Rectal smooth muscle tissue (tissue), 1 donor: ENCODE measurements around the gene MAB21L2.
A peak's percentile ranks its signal among the peaks of the same experiment; 100 is the strongest.
"Not testable (repeated sequence)": the region's sequence is repeated elsewhere in the genome, so short reads cannot be mapped to it uniquely, and the experiment has no call there.

Source experiments
- H3K27ac ChIP-seq: one replicate; pipeline ENCODE4 v1.7.0; 2013; ENCODE audit warnings: low read depth, low read length, inconsistent platforms
- H3K27me3 ChIP-seq: one replicate; pipeline ENCODE4 v1.7.0; 2013; ENCODE audit warnings: low read length; ENCODE audit not compliant: control insufficient read depth, insufficient read depth
- H3K36me3 ChIP-seq: one replicate; pipeline ENCODE4 v1.7.0; 2013; ENCODE audit warnings: low read length; ENCODE audit not compliant: control insufficient read depth, insufficient read depth
- H3K4me1 ChIP-seq: one replicate; pipeline ENCODE4 v1.7.0; 2013; ENCODE audit warnings: low read length; ENCODE audit not compliant: control insufficient read depth, insufficient read depth
- H3K4me3 ChIP-seq: one replicate; pipeline ENCODE4 v1.7.0; 2013; ENCODE audit warnings: low read length
- H3K9ac ChIP-seq: one replicate; pipeline ENCODE4 v1.7.0; 2013; ENCODE audit warnings: low read length

MAB21L2 gene

DNA sequence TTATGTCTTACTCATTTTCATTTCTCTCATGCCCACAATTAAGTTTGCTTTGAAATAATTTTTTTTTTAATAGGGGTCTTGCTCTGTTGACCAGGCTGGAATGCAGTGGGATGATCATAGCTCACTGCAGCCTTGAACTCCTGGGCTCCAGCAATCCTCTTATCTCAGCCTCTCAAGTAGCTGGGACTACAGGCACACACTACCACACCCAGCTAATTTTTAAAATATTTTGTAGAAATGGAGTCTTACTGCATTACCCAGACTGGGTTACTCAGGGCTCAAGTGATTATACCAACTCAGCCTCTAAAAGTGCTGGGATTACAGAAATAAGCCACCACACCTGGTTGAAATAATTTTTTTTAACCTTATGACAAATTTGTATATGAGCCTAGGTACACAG is 19.2 kb upstream of the MAB21L2 start:
- no peaks in the 10 kb centered on the region for H3K4me1 ChIP-seq
- H3K9ac ChIP-seq, result no peak overlapping the region
- H3K4me3 ChIP-seq, result no peak overlapping the region
- no peaks in the 10 kb centered on the region for H3K27me3 ChIP-seq
- no peaks in the 10 kb centered on the region for H3K36me3 ChIP-seq
- H3K27ac ChIP-seq, result no peak overlapping the region

DNA sequence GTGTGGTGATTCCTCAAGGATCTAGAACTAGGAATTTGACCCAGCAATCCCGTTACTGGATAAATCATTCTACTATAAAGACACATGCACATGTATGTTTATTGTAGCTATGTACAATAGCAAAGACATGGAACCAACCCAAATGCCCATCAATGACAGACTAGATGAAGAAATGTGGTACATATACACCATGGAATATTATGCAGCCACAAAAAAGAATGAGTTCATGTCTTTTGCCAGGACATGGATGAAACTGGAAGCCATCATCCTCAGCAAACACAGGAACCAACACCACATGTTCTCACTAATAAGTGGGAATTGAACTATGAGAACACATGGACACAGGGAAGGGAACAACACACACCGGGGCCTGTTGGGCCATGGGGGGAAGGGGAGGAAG is 17.0 kb upstream of the MAB21L2 start:
- not testable (repeated sequence) for H3K27me3 ChIP-seq, H3K36me3 ChIP-seq, H3K9ac ChIP-seq, H3K4me3 ChIP-seq, H3K4me1 ChIP-seq, H3K27ac ChIP-seq

DNA sequence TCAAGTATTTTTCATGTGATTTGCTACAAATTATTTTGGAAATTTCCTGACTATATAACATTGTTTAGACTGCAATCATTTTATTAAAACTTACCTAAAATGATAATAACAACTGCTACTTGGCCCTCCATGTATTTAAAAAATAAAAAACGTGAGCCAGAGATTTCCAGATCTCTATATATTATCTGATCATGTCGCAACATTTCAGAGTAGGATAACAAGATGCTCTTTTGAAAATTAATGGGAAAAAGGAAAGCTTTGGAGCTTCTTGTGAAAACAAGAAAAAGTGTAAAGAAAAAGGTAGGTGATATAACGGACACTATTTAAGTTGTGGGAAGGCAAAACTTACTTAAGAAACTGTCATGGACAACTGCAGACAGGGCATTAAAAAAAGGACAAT is 14.9 kb upstream of the MAB21L2 start:
- no peak overlapping the region for H3K4me3 ChIP-seq
- no peak overlapping the region for H3K27ac ChIP-seq
- no peak overlapping the region for H3K9ac ChIP-seq
- H3K27me3 ChIP-seq, result no peaks in the 10 kb centered on the region
- peaks cover 8% of the 10 kb centered on the region for H3K4me1 ChIP-seq
- no peaks in the 10 kb centered on the region for H3K36me3 ChIP-seq

DNA sequence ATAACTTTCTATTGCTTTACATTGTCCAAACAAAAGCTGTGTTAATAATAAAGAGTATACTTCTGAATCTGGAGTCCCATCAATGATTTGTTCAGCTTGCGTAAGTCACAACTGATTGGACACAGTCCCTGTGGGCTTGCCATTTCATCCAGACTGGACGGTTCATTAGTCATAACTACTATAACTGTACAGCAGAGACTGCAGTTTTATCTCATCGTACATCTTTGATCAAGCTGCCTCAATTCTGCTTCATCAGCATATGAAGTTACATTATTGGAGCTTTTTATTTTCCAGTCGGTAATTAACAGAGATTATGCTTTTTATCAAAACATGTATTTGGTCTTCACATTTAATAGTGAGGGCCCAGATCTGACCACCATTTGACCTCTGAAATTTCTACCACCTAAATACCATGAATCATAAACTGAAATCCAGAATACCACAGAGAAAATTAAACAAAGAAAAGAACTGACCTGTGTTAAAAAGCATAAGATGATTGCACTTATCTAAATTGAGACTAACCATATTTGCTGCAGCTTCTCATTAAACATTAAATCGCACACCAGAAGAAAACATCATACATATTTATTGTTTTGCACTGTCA is 12.5 kb upstream of the MAB21L2 start:
- Histone ChIP-seq H3K27ac (peak overlapping the region; percentile 27), H3K27me3 (no peaks in the 10 kb centered on the region), H3K9ac (no peak overlapping the region), H3K4me3 (no peak overlapping the region), H3K36me3 (no peaks in the 10 kb centered on the region), H3K4me1 (peaks cover 16% of the 10 kb centered on the region)

DNA sequence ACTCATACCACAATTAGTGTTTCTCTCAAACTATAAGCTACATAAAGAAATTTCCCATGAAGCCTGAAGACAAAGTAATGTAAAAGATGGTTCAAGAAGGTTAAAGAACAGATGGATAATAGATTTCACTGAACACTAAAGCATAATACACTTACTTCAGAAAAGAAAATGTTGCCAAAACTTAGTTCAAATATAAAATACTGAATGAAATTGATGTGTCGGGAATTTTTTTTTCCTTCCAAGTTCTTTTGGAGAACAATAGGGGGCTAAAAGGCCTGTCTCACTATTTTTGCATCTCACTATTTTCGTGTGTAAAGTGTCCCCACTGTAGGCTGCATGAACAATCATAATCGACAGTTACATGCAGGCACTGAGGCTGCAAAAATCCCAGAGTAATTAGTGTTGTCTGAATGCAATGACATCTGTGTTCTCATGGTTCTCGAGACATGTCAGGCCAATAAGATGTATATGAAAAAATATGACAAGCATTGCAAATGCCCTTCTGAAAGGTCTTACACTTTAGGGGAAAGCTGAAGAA is 11.9 kb upstream of the MAB21L2 start:
- Histone ChIP-seq H3K4me1 (peaks cover 16% of the 10 kb centered on the region), H3K27me3 (no peaks in the 10 kb centered on the region), H3K9ac (no peak overlapping the region), H3K4me3 (no peak overlapping the region), H3K36me3 (no peaks in the 10 kb centered on the region), H3K27ac (peak overlapping the region; percentile 27)

DNA sequence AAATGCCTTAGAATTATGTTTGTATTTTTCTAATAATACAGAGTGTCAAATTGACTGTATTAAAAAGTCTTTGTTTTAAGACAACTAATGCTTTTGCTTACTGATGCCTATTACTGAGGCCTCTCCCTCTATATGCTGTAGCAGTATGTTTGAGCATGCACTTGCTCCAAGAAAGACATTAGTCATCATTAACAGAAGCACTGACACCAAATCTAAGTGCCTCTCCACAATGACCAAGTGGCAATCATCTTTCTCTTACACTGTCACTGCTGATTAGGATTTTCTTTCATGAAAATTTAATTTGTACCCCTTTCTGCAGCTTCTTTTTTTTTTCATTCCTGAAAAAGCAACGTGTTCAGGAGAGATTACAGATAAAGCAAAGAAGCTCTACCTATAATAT is 11.1 kb upstream of the MAB21L2 start:
- Histone ChIP-seq H3K4me1 (peaks cover 24% of the 10 kb centered on the region), H3K27ac (peak overlapping the region; percentile 61), H3K4me3 (no peak overlapping the region), H3K27me3 (no peaks in the 10 kb centered on the region), H3K36me3 (no peaks in the 10 kb centered on the region), H3K9ac (no peak overlapping the region)

DNA sequence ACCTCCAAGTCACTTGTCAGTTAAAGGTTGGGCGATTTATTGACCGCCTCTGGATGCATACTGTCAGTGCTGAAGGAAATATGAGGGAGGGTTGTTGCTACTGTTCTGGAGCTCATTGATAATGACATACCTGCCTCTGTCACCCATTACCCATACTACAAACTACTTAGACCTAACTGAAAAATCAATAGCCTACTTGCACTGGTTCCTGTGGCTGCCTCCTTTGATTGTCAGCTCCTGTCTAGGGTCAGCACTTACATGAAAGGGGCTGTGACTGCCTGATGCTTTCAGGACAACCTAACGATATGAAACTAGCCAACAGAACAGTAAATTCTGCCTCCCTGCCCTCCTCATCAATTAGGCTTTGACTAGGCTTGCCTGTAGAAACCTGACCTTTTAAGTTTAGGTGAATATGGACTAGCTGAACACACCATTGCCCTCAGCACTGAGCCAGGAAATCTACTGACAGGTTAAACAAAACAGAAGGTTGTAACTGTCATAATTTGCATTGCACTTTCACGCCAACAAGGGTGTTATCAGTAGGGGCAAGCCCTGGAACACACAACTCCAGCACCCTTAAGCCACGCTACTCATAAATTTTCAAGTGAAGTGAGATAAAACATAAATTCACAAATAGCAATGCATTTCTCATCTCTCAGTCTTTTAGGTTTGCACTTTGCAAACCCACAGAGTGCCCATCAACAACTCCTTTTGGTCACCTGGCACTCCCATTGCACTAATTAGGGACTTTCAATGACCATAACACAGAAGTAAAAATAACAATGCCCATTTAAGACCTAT is 9.0 kb upstream of the MAB21L2 start:
- Histone ChIP-seq H3K36me3 (no peaks in the 10 kb centered on the region), H3K27ac (peak overlapping the region; percentile 70), H3K4me1 (peaks cover 29% of the 10 kb centered on the region), H3K27me3 (no peaks in the 10 kb centered on the region), H3K9ac (no peak overlapping the region), H3K4me3 (peak overlapping the region; percentile 33)

DNA sequence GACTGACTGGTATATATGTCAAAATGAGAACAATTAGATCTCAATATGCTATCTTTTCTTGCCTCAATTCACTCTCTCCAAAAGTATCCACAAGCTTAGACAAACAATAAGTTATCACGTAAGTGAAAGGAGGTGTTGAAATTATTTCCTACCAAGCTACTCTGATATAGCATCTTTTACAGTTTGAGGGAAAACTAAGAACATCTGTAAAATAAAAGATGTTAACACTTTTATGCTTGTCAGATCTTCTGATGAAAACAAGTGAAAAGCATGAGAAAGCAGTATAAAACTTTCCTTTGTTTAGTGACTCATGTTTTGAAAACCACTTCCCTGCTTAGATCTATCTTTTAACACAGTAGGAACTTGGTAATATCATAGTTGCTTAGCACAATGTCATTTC is 8.4 kb upstream of the MAB21L2 start:
- peaks cover 29% of the 10 kb centered on the region for H3K4me1 ChIP-seq
- H3K27ac ChIP-seq, result peak overlapping the region; percentile 70
- H3K27me3 ChIP-seq, result no peaks in the 10 kb centered on the region
- no peak overlapping the region for H3K9ac ChIP-seq
- no peaks in the 10 kb centered on the region for H3K36me3 ChIP-seq
- H3K4me3 ChIP-seq, result peak overlapping the region; percentile 7

DNA sequence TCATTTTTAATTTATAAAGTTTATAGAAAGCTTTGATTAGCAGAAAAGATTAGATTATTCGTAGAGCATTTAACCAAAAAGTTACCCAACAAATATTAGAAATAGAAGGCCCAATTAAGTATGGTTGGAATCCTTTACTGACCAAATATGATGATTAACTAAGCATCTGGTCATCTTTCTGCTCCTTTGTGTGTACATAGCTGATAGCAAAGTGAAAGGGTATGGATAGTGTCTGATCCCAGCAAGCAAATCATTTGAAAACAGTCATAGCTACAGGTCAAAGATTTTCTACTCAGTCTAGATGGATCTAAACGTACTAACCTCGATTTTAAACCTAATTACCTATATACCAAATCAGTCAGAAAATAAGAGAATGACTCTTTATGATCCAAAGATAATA is 7.3 kb upstream of the MAB21L2 start:
- Histone ChIP-seq H3K4me1 (peaks cover 25% of the 10 kb centered on the region), H3K27me3 (no peaks in the 10 kb centered on the region), H3K4me3 (no peak overlapping the region), H3K27ac (peak overlapping the region; percentile 51), H3K9ac (no peak overlapping the region), H3K36me3 (no peaks in the 10 kb centered on the region)

DNA sequence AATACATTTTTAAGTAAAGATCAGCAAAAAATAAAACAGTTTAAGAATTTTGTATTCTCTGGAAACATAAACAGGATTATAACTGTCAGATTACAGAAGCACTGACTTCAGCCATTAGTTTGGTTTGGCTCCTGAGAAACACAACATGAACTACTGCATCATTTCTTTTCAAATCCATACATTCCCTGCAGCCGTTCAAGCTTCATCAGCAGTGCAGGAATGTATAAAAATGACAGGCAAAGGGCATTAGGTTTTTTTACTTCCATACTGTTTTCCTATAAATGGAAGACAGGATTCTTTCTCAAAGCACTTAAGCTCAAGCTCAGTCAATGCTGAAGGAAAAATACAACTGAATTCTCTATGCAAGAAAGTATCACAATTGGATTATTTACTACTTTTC is 4.2 kb upstream of the MAB21L2 start:
- Histone ChIP-seq H3K36me3 (peaks cover 3% of the 10 kb centered on the region), H3K9ac (no peak overlapping the region), H3K4me3 (peak overlapping the region; percentile 44), H3K27ac (peak overlapping the region; percentile 77), H3K27me3 (no peaks in the 10 kb centered on the region), H3K4me1 (peaks cover 19% of the 10 kb centered on the region)

DNA sequence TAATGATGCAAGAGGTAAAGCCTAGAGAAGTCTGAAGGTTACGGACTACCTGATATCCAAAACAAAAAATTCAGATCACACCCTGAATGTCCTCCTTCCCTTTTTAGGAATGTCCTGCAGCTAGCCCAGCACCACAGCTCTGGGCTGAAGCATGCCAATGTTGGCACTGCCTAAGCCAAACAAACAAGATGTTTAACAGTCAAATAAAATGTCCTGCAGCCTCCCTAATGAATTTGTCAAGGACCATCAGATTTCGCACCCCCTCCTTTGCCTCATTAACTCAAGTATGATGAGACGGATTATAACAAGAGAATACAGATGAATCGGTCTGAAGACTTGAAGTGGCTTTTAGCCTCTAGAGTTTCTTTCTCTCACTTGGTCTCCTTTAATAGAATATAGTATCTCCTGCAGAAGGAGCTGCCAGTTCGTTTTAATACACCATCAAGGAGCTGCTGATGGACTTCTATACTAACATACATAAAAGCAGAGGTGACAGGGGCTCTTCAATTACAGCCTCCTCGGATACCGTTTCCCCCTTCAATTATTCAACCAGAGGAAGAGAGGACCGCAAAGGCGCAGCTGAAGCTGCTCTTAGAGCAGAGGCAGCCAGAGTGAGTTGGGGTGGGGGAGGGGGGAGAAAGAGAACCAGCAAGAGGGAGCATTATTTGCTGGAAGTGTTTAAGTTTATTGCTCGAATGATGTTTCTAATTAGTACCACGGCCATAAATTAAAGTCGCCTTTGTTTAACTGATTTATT is 3.0 kb upstream of the MAB21L2 start:
- H3K27me3 ChIP-seq, result no peaks in the 10 kb centered on the region
- peaks cover 13% of the 10 kb centered on the region for H3K36me3 ChIP-seq
- H3K9ac ChIP-seq, result peak overlapping the region; percentile 13
- H3K4me1 ChIP-seq, result peaks cover 13% of the 10 kb centered on the region
- H3K4me3 ChIP-seq, result peak overlapping the region; percentile 82
- H3K27ac ChIP-seq, result peak overlapping the region; percentile 93

DNA sequence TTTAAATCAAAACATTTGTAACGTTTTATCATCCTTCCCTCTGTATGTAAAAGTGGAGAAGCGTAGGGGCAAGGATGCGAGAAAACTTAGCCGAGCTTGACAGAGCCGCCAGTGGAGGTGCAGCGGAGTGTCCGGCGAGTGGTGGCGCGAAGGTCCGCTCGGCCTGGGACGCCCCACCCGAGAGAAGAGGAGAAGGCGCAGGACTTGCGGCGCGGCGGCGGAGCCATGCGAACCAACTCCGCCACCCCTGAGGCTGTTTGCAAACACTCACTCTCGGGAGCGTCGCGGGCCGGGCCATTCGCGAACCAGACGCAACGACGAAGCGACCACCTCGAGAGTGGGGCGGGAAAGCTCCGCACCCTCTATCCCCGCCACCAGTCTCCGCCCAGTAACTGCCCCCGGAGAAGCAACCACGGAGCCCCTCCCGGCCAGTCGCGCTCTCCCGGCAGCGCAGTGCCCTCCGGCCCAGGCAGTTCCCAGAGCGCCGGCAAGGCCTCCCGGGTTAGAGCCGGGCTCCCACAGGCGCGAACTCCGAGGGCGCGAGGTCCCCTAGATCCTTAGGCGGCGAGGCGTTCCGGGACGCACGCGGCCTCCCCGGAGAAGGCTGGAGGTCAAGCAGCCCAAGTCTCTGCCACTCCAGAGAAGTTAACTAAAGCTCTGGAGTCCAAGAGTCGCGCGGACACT is 2.3 kb upstream of the MAB21L2 start:
- Histone ChIP-seq H3K9ac (peak overlapping the region; percentile 36), H3K4me1 (peaks cover 13% of the 10 kb centered on the region), H3K4me3 (peak overlapping the region; percentile 82), H3K36me3 (peaks cover 15% of the 10 kb centered on the region), H3K27me3 (no peaks in the 10 kb centered on the region), H3K27ac (peak overlapping the region; percentile 93)
